Posterior cingulate gyrus (tissue), 11 donors: ENCODE measurements around the gene GRIN3A.

Experiments
- DNase-seq, 10 donors: peaks; one replicate each; pipeline versions ENCODE4 v3.0.0 to v3.0.0-alpha.2; 2020 to 2021; ENCODE audit warnings: mixed read lengths in 3 of 10
- intact Hi-C: fragments of 100-400 bp; cut with DNase I; formaldehyde crosslinking; loops from one replicate; pipeline ENCODE4 v1.15.1; 2023

GRIN3A gene

DNA sequence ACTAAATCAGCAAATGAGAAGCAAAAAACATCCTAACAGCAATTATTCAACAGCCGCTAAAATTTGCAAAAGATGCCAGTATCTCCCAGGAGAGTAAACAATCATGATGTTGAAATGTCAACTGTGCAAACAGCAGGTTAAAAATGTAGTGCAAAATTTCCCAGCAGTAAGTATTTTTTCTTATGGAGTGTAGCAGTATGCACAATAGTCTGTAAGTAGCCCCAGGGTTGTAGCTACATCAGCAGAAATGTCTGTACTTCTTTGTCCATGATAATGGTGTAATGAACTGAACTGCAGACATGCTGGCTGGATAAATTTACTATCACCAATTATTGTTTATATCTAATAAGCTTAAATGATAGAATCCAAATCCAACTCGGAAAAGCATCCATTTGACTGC lies 31.4 kb downstream of the GRIN3A start:
- DNase-seq, result no peak
- intact Hi-C loops, result no loop called here

DNA sequence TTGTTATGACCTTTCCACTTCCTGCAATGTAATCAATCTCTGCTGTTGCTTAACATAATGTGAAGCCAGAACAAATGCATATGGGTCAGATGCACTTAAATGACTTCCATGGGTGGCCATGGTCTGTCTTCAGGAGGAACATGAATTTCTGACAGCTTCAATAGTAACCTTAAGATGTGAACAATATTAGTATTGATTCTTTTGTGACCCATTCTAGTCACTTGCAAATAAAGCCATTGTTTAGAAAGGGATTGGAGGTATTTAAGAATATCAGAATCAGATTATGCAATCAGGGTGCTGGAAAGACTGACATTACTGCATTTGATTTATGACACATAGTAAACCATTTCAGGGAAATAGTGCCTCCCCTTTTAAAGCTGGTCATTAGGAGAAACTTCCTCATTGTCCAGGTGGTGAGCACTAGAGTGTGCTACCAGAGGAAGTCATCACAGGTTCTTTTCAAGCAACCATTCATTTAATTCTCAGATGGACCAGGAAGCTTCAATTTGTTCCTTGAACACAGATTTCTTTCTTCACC lies 32.1 kb downstream of the GRIN3A start:
- intact Hi-C loops, result no loop called here
- no peak for DNase-seq

GRCh38 chr9:101705135-101705661 lies 33.2 kb downstream of the GRIN3A start:
- intact Hi-C loops, result no loop called here
- DNase-seq, result peak in 6 of 10 donors; percentile 21 to 89 (median 63)

- intact Hi-C loops, result no loop called here
- no peak for DNase-seq
Measured at GRCh38 chr9:101702257-101702656, 36.2 kb downstream of the GRIN3A start.

DNA sequence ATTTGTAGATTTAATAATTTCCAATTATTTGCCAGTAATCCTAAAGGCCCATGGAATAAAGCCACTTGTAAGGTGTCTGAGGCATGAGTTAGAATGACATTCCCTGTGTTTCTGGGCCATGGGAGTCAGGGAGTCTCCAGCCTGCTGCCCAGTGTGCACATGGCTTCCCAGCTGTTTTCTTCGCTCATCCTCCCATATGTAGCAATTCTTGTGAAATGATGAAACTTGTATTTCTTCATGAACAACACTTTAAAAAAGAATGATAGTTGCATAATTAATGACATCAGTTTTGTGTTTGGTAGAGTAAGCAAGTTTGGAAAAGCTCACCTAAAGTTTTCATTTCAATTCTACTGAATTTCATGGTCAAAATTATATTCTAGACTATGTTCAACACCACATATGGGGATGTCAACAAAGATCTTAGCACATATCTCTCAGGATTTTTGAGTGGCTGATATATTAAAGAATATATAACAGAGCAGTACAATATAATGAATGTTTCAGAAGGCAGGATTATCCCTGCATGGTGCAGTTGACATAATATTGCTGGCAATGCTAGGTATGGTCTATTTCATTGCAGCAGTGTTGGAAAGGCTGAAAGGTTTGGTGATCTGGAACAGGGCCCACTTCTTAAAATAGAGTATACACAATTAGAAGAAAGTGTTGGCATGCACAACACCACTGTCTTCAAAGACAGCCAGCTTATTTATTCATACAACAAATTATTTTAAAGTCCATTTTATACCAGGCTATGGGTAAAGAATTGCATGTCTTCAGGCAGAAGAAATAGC lies 44.7 kb downstream of the GRIN3A start:
- intact Hi-C loops, result no loop called here

GRCh38 chr9:101691657-101692056 lies 46.8 kb downstream of the GRIN3A start:
- intact Hi-C loops, result no loop called here
- DNase-seq, result peak in 1 of 10 donors; percentile 66

More for the DNA sequence above, 44.7 kb downstream of the GRIN3A start:
- no peak for DNase-seq

- intact Hi-C loops, result no loop called here
- no peak for DNase-seq
Measured at GRCh38 chr9:101689039-101689438, 49.4 kb downstream of the GRIN3A start.

DNA sequence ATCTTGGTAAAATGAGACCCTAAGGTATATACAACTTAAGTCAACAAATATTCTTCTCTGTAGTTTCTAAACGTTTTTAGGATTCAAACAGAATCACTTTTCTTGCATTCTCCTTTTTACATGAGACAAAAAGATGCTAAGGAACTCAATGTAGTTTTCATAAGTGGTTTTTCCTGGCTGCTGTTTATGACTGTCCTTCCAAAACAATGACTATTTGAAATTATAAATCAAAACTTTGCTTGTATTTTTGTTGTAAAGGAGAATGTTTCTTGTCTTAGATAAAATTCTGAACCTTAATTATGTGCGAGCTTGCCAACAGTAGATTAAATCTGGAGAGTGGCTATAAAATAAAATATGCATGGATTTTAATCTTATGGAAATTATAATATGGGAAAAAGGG lies 53.8 kb downstream of the GRIN3A start:
- no peak for DNase-seq
- intact Hi-C loops, result no loop called here

GRCh38 chr9:101683236-101683635 lies 55.2 kb downstream of the GRIN3A start:
- DNase-seq, result no peak
- intact Hi-C loops, result no loop called here

- no peak for DNase-seq
- intact Hi-C loops, result no loop called here
Measured at GRCh38 chr9:101677861-101678260, 60.6 kb downstream of the GRIN3A start.

- intact Hi-C loops, result no loop called here
- DNase-seq, result no peak
Measured at GRCh38 chr9:101675341-101675740, 63.1 kb downstream of the GRIN3A start.

DNA sequence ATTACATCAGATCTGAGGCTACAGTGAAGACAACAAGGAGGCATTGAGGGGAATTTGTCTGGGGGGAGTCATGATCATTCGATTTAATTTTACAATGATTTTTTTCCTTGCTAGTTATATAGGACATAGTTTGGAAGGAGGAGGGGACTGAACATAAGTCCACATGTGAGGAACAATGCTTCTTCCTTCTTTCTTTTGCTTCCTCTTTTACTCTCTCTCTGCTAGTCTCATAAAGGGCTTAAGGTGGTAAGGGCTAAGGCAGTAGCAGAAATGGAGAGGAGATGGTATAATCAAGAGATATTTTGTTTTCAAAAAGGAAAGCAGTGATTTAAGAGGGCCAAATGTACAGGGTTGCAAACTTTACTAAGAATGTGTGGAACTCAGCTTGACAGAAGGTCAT lies 64.3 kb downstream of the GRIN3A start:
- no peak for DNase-seq
- intact Hi-C loops, result no loop called here

- DNase-seq, result no peak
Measured at GRCh38 chr9:101673642-101674041, 64.8 kb downstream of the GRIN3A start.

DNA sequence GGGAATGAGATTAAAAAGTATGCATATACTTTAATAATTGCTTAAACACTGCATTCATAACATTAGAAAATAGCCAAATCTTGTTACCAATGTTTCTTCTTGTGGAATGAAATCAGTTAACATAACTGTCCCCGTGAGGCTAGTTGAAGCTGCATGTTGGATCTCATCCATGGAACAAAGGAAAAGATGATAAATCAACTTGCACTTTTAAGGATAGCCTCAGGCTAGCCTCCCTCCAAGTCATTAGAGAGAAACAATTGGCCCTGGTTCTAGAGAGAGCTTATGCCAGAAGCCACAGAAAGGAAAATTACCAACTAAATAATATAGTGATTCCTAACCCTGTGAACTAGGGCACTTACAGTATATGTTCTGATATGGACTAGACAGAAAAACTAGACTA lies 66.9 kb downstream of the GRIN3A start:
- DNase-seq, result no peak

More at GRCh38 chr9:101673642-101674041, 64.8 kb downstream of the GRIN3A start:
- intact Hi-C loops, result no loop called here

DNA sequence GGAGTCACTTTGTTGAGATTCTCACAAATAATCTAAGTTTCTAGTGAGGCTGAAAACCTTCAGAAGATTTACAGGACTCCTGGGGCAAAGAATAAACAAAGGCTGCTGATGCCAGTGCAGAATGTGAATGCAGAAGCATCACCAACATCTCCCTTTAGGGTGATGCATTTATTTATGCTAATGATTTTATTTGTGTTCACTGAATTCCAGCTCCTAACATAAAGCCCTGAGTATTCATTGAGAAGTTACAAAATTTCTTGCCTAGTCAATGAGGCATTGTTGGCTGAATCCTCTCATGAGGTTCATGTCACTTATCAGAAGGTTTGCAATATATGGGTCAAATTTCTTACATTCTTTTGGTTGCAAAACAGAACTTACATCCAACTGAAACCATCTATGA lies 70.0 kb downstream of the GRIN3A start:
- intact Hi-C loops, result no loop called here
- no peak for DNase-seq

More for the DNA sequence above, 66.9 kb downstream of the GRIN3A start:
- intact Hi-C loops, result no loop called here

GRCh38 chr9:101664453-101664852 lies 74.0 kb downstream of the GRIN3A start:
- DNase-seq, result no peak
- intact Hi-C loops, result no loop called here

DNA sequence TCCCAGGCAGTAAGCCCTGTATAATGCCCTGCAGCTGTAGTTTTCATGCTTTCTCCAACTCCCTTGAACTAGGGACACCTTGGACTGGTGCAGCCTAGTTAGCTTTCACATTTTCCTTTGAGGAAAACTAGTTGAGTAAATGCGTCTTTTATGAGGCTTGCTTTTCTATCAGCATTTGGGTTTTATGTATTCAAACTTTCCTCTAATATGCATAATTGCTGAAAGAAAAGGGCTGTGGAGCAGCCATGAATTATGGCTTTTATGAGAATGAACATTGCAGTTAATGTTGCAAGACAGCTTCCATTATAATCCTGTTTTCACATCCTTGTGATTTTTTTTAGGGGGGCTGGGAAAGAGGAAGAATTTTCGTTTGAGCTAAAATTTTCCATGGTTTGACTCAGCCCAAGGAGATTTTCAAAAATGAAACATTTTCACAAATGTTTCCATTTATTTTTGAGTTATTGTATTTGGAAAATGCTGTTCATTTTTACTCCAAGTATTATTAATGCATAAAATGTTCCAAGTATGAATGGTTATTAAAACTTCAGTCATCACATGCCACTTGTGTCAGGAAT lies 85.8 kb downstream of the GRIN3A start:
- no peak for DNase-seq
- intact Hi-C loops, result no loop called here

- intact Hi-C loops, result no loop called here
- DNase-seq, result no peak
Measured at GRCh38 chr9:101650142-101650541, 88.3 kb downstream of the GRIN3A start.

DNA sequence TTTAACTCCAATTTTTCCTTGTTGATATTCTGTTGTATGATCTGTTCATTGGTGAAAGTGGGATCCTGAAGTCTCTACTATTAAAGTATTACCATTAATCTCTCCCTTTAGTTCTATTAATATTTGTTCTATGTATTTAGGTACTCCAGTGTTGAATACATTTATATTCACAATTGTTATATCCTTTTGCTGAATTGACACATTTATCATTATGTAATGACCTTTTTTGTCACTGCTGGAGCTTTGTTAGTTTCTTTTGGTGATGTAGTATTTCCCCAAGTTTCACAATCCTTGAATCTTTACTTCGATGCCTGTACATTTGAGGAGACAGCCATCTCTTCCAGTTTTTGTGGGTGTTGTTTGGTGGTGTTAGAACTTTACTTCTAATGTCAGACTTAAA lies 90.0 kb downstream of the GRIN3A start:
- intact Hi-C loops, result no loop called here
- no peak for DNase-seq

DNA sequence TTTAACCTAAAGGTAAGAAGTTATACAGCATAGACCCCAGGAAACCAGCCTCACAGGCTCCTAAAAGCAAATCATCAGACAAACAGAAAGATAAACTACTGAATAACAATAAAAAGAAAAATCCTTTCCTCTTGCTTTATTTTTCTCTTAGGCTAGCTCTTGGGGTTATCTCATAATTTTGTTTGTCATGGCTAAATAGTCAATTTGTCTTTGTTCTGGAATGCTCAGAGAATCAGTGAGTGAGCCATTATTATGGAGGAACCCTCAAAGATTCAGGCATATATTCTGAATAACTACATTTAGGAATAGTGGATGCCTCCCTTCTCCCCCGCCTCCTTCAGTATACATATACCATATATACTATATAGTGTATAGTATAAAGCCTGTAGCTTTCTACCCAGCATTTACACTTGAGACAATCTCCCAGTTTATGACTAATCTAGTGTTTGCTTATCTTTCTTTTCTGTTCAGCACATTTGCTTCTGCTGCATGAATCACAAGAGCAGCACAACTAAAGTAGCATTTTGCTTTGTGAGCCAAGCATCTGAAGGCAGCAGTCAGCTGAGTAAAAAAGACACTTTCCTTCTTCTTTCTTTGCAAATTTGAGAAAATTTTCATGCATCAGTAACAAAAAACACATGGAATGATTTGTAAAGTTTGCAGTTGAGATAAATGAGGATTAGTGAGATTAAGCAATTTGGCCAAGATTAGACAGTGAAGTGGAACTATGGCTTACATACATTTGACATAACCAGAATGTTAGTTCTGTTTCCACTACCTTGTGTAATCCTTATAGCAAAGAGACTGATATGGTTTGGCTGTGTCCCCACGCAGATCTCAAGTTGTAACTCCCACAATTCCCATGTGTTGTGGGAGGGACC lies 98.4 kb downstream of the GRIN3A start:
- intact Hi-C loops, result no loop called here
- no peak for DNase-seq

DNA sequence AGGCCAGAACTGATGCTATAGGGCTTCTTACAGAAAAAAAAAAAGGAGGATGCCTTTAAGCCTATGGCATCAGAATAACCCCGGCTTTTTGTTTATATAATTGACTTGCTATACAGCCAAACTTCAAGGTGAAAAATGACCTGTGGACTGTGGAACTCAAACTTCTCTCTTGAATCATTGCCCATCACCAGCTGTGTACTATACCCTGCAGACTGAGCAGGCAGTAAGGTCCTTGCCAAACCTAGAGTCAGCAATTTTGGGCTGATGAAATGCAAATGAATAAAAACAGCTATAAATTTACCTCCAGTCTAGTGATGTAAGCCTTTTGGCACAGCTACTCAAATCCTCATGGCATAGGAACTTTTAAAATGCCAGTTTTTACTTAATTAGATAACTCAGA lies 99.1 kb downstream of the GRIN3A start:
- no peak for DNase-seq
- intact Hi-C loops, result no loop called here
